ENCODE measurements around the gene RALY. TPM values are rescaled to one million over a fixed set of nuclear protein-coding genes. Genes with fewer than 3 reads are reported as not detected.

The RALY gene
- total and polyA plus RNA-seq, 10 of the 15 experiments (the other 5 are each of a cell fraction or from before 2014, with no cell fraction given) = 1.2 to 246 (median 137) TPM

DNA sequence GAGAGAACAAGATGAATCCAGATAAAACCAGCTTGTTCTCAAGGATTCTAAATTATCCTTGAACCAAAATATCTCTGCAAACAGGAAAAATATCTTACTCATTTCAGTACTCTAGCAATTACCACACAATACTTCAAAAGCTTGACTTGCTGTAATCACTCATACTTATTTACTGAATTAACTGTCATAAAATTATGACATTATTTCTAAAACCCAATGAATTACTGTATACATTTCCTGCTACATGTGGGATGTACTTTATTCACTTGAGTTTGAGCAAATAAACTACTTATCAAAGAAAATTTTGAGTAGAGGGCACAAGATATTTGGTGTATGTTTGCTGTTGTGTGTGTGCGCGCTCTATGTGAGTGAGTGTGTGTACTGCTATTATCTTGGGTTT is 108.6 kb downstream of the RALY start:
- Histone ChIP-seq H3K36me3 (ENCODE audit: control insufficient read depth in 2 of 2, insufficient read depth in 2 of 2, low read length in 1 of 2) (peaks cover 13 to 62% of the 10 kb centered on the region in 2 experiments), H3K4me2 (ENCODE audit: control insufficient read depth, insufficient read depth) (no peak overlapping the region), H2AFZ (ENCODE audit: control insufficient read depth, low read depth, low read length) (no peak overlapping the region), H3K9ac (ENCODE audit: control insufficient read depth, insufficient read depth, low read length) (no peak overlapping the region), H3K9me3 (replicated peaks; ENCODE audit: control insufficient read depth, insufficient read depth, low read length) (no peaks in the 10 kb centered on the region), H3K27me3 (replicated peaks in 1 of 2; ENCODE audit: control insufficient read depth in 2 of 2, insufficient read depth in 2 of 2, low read length in 1 of 2) (no peaks in the 10 kb centered on the region), H4K20me1 (ENCODE audit: control insufficient read depth, insufficient read depth) (peaks cover 4% of the 10 kb centered on the region), H3K4me1 (ENCODE audit: control insufficient read depth, insufficient read depth, low read length) (0 out of 2 replicates have a peak, but pooled peaks cover 6% of the 10 kb centered on the region), H3K4me3 (no peak overlapping the region), H3K79me2 (ENCODE audit: control insufficient read depth, insufficient read depth, low read length) (peaks cover 47% of the 10 kb centered on the region), H3K27ac (ENCODE audit: control insufficient read depth, insufficient read depth) (no peak overlapping the region)
- in situ Hi-C loops (cut with MboI) = no loop called here
- no peak for ATAC-seq
- intact Hi-C loops (cut with micrococcal nuclease; ENCODE audit: unreplicated experiment) = no loop called here
- RAD21 ChIA-PET (ENCODE audit: unreplicated experiment) = no interaction called here
- POLR2A ChIA-PET = interaction anchor here (1.0 kb wide), 1 partner anchor 11 kb away, joined by 4 read pairs; no protein-coding TSS in a partner anchor
- FAIRE-seq = no peak
- SMC1A ChIA-PET (ENCODE audit: uncharacterized antibody, unreplicated experiment) = interaction anchor here (1.4 to 2.8 kb wide), 3 partner anchors 7 to 34 kb away, joined by 3 to 12 read pairs (median 7); partner anchors contain the start of gene EIF2S2
- no TSS peak for BruUV-seq (replicated peaks)
- TF ChIP-seq JUNB (IDR thresholded peaks at IDR 0.05) (peak; percentile 34; the same call in 1 of the 2 replicates), SUPT20H (IDR thresholded peaks at IDR 0.05; ENCODE audit: borderline replicate concordance, control insufficient read depth, low read depth, low read length) (no peak)
- CTCF ChIA-PET = interaction anchor here (0.5 to 1.7 kb wide), 2 partner anchors 32 to 251 kb away, joined by 3 to 5 read pairs; no protein-coding TSS in a partner anchor
- 100% methylated on average over 2 of the region's 2 CpGs for WGBS (ENCODE audit: insufficient coverage, insufficient replicate concordance, low lambda C conversion rate, missing lambda C conversion rate)
- no peak for DNase-seq (ENCODE audit: low read depth, low spot score)

DNA sequence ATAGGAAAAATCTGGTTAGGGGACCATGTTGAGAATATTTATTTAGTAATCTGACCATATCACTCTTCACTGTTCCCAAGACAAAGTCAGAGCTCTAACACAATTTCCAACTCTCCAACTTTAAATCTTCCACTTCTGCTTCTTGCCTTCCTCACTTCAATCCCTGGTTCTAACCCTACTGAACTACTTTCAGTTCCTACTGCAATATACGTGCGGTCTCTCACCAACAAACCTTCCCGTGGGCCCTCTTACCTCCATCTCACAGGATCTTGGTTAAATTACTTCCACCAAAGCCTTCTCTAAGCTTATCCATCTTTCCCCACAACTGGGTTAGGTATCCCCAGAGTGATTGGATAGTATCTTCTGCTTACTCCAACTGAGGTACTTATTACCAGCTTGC is 110.3 kb downstream of the RALY start:
- WGBS (ENCODE audit: insufficient coverage, insufficient replicate concordance, low lambda C conversion rate, missing lambda C conversion rate) = 82% methylated on average over 3 of the region's 3 CpGs
- FAIRE-seq = no peak
- intact Hi-C loops (cut with micrococcal nuclease; ENCODE audit: unreplicated experiment) (no loop called here), in situ Hi-C loops (cut with MboI) (no loop called here)
- Histone ChIP-seq H3K4me1 (ENCODE audit: control insufficient read depth, insufficient read depth, low read length) (0 out of 2 replicates have a peak, but pooled peaks cover 6% of the 10 kb centered on the region), H3K9me3 (replicated peaks; ENCODE audit: control insufficient read depth, insufficient read depth, low read length) (no peaks in the 10 kb centered on the region), H3K79me2 (ENCODE audit: control insufficient read depth, insufficient read depth, low read length) (peaks cover 64% of the 10 kb centered on the region), H3K36me3 (ENCODE audit: control insufficient read depth in 2 of 2, insufficient read depth in 2 of 2, low read length in 1 of 2) (peaks cover 11 to 64% of the 10 kb centered on the region in 2 experiments), H3K4me2 (ENCODE audit: control insufficient read depth, insufficient read depth) (peak overlapping the region; percentile 54; the same call in 1 of the 2 replicates), H3K9ac (ENCODE audit: control insufficient read depth, insufficient read depth, low read length) (no peak overlapping the region), H3K4me3 (no peak overlapping the region), H3K27ac (ENCODE audit: control insufficient read depth, insufficient read depth) (no peak overlapping the region), H2AFZ (ENCODE audit: control insufficient read depth, low read depth, low read length) (no peak overlapping the region), H4K20me1 (ENCODE audit: control insufficient read depth, insufficient read depth) (peaks cover 4% of the 10 kb centered on the region), H3K27me3 (replicated peaks in 1 of 2; ENCODE audit: control insufficient read depth in 2 of 2, insufficient read depth in 2 of 2, low read length in 1 of 2) (no peaks in the 10 kb centered on the region)
- SMC1A ChIA-PET (ENCODE audit: uncharacterized antibody, unreplicated experiment) = interaction anchor here (0.6 to 2.8 kb wide), 4 partner anchors 9 to 111 kb away, joined by 3 to 12 read pairs (median 4); partner anchors contain the start of gene RALY
- TF ChIP-seq HDGF (IDR thresholded peaks at IDR 0.05) (no peak), EP300 (IDR thresholded peaks at IDR 0.05; ENCODE audit: borderline replicate concordance in 1 of 2, control insufficient read depth in 1 of 2, low read depth in 2 of 2, low read length in 2 of 2) (no peak), JUND (IDR thresholded peaks at IDR 0.05; ENCODE audit: low read depth, low read length) (no peak), EED (IDR thresholded peaks at IDR 0.05; ENCODE audit: low read depth) (no peak), SPI1 (IDR thresholded peaks at IDR 0.05; ENCODE audit: borderline replicate concordance, insufficient read depth, low read depth, low read length) (peak; percentile 39; the same call in 1 of the 2 replicates)
- RAD21 ChIA-PET (ENCODE audit: unreplicated experiment) = interaction anchor here (0.6 kb wide), 1 partner anchor 241 kb away, joined by 3 read pairs; no protein-coding TSS in a partner anchor
- POLR2A ChIA-PET = interaction anchor here (1.1 to 1.5 kb wide), 2 partner anchors 8 to 12 kb away, joined by 3 to 5 read pairs; partner anchors contain the start of gene EIF2S2
- no peak for DNase-seq (ENCODE audit: low read depth, low spot score)
- CTCF ChIA-PET = interaction anchor here (0.8 kb wide), 1 partner anchor 9 kb away, joined by 7 read pairs; no protein-coding TSS in a partner anchor
- no TSS peak for BruUV-seq (replicated peaks)
- ATAC-seq = no peak

Data from GM12878 (cell line).